WTC11 (cell line): Measurements from ENCODE around the gene SLC8A2. TPM values are rescaled to one million over a fixed set of nuclear protein-coding genes. Genes with fewer than 3 reads are reported as not detected.

Experiments used
- ATAC-seq: fragments of 200-7000 bp; cut with Tn5 transposase; 2 replicates; pipeline ENCODE4 v1.10.0; 2021; ENCODE audit warnings: mild to moderate bottlenecking, moderate library complexity
- CTCF ChIA-PET: fragments of 300-600 bp; sonication (Branson Sonifier 250); formaldehyde crosslinking; loops from one replicate; lab custom pipeline; 2021; ENCODE audit warnings: antibody characterized with exemption; lab: Charles Lee
- POLR2A ChIA-PET: fragments of 350-600 bp; sonication (Branson Sonifier 250); formaldehyde crosslinking; loops from one replicate; lab custom pipeline; 2021; ENCODE audit warnings: antibody characterized with exemption; lab: Charles Lee
- DNase-seq: peaks from one replicate; pipeline ENCODE4 v3.0.0; 2021; ENCODE audit warnings: low spot score
- H3K27ac Mint-ChIP-seq: 2 replicates; pipeline ENCODE4 v1.8.0; 2021; ENCODE audit warnings: mixed read lengths
- H3K27me3 Mint-ChIP-seq: 2 replicates; pipeline ENCODE4 v1.8.0; 2021; ENCODE audit warnings: low read depth, mild to moderate bottlenecking, moderate library complexity, mixed read lengths
- H3K36me3 Mint-ChIP-seq: 2 replicates; pipeline ENCODE4 v1.8.0; 2021; ENCODE audit warnings: mixed read lengths
- H3K4me1 Mint-ChIP-seq: 2 replicates; pipeline ENCODE4 v1.8.0; 2022; ENCODE audit warnings: mixed read lengths
- H3K4me3 Mint-ChIP-seq: 2 replicates; pipeline ENCODE4 v1.8.0; 2021; ENCODE audit warnings: mild to moderate bottlenecking, moderate library complexity, mixed read lengths
- H3K9me3 Mint-ChIP-seq: 2 replicates; pipeline ENCODE4 v1.8.0; 2021; ENCODE audit warnings: mixed read lengths
- ATF1 ChIP-seq: sonication (generic); formaldehyde crosslinking; IDR thresholded peaks from 2 replicates; pipeline ENCODE4 v1.8.1; 2023; ENCODE audit warnings: mild to moderate bottlenecking, moderate library complexity, missing genetic modification reagents
- ELF4 ChIP-seq: sonication (generic); formaldehyde crosslinking; IDR thresholded peaks from 2 replicates; pipeline ENCODE4 v1.8.1; 2022; ENCODE audit warnings: low read depth, mild to moderate bottlenecking, moderate library complexity, missing genetic modification reagents
- FOXJ3 ChIP-seq: sonication (generic); formaldehyde crosslinking; IDR thresholded peaks from 2 replicates; pipeline ENCODE4 v1.9.0; 2021; ENCODE audit warnings: missing genetic modification reagents, mild to moderate bottlenecking, borderline replicate concordance
- FOXP1 ChIP-seq: sonication (generic); formaldehyde crosslinking; IDR thresholded peaks from 2 replicates; pipeline ENCODE4 v1.8.0; 2022; ENCODE audit warnings: missing genetic modification reagents, mild to moderate bottlenecking, moderate library complexity, borderline replicate concordance
- GABPB1 ChIP-seq: sonication (generic); formaldehyde crosslinking; IDR thresholded peaks from 2 replicates; pipeline ENCODE4 v1.8.1; 2023; ENCODE audit warnings: mild to moderate bottlenecking, missing genetic modification reagents
- HMGA2 ChIP-seq: fragments of 250-450 bp; sonication (Bioruptor Pico); IDR thresholded peaks from 2 replicates; pipeline ENCODE4 v1.4.0; 2021; ENCODE audit warnings: mild to moderate bottlenecking, moderate library complexity
- IRF2 ChIP-seq: sonication (generic); formaldehyde crosslinking; IDR thresholded peaks from 2 replicates; pipeline ENCODE4 v1.8.0; 2022; ENCODE audit warnings: low read depth, missing genetic modification reagents, borderline replicate concordance
- MYBL2 ChIP-seq: sonication (generic); formaldehyde crosslinking; IDR thresholded peaks from 2 replicates; pipeline ENCODE4 v1.8.1; 2023; ENCODE audit warnings: mild to moderate bottlenecking, moderate library complexity, missing genetic modification reagents
- NFATC4 ChIP-seq: fragments of 250-450 bp; sonication (Bioruptor Pico); IDR thresholded peaks from 2 replicates; pipeline ENCODE4 v1.9.0; 2021; ENCODE audit warnings: mild to moderate bottlenecking
- RORB ChIP-seq: fragments of 250-450 bp; sonication (Bioruptor Pico); IDR thresholded peaks from 2 replicates; pipeline ENCODE4 v1.9.0; 2021; ENCODE audit warnings: mild to moderate bottlenecking
- SMAD4 ChIP-seq: sonication (generic); formaldehyde crosslinking; IDR thresholded peaks from 2 replicates; pipeline ENCODE4 v1.8.0; 2022; ENCODE audit warnings: mild to moderate bottlenecking, missing genetic modification reagents
- SP1 ChIP-seq: sonication (generic); formaldehyde crosslinking; conservative IDR thresholded peaks from 2 replicates; pipeline ENCODE4 v1.8.1; 2022; ENCODE audit warnings: missing genetic modification reagents
- ZBTB21 ChIP-seq: sonication (generic); formaldehyde crosslinking; IDR thresholded peaks from 2 replicates; pipeline ENCODE4 v1.8.1; 2023; ENCODE audit warnings: mild to moderate bottlenecking, missing genetic modification reagents, borderline replicate concordance
- ZNF121 ChIP-seq: sonication (generic); formaldehyde crosslinking; IDR thresholded peaks from 2 replicates; pipeline ENCODE4 v1.8.0; 2023; ENCODE audit warnings: missing genetic modification reagents
- ZNF416 ChIP-seq: fragments of 250-450 bp; sonication (Bioruptor Pico); IDR thresholded peaks from 2 replicates; pipeline ENCODE4 v1.9.0; 2021; ENCODE audit warnings: mild to moderate bottlenecking, inconsistent platforms
- total RNA-seq: library from RNA; stranded (reverse); gene quantifications from 3 replicates; pipeline ENCODE4 v1.2.3, GENCODE V29; 2021
- TF ChIP-seq, protein P1 (sequence below): sonication (generic); formaldehyde crosslinking; IDR thresholded peaks from 2 replicates; pipeline ENCODE4 v1.8.1; 2023; ENCODE audit warnings: mild to moderate bottlenecking, missing genetic modification reagents
- TF ChIP-seq, protein P2 (sequence below): sonication (generic); formaldehyde crosslinking; IDR thresholded peaks from 2 replicates; pipeline ENCODE4 v1.8.0; 2022; ENCODE audit warnings: mild to moderate bottlenecking, missing genetic modification reagents
- TF ChIP-seq, protein P3 (sequence below): sonication (generic); formaldehyde crosslinking; conservative IDR thresholded peaks from 2 replicates; pipeline ENCODE4 v1.8.1; 2022; ENCODE audit warnings: mild to moderate bottlenecking, missing genetic modification reagents
- TF ChIP-seq, protein P4 (sequence below): sonication (generic); formaldehyde crosslinking; IDR thresholded peaks from 2 replicates; pipeline ENCODE4 v1.8.1; 2023; ENCODE audit warnings: mild to moderate bottlenecking, missing genetic modification reagents, borderline replicate concordance

SLC8A2 gene
- total RNA-seq, 1 experiment from 2014 or later = 6.5 TPM

DNA sequence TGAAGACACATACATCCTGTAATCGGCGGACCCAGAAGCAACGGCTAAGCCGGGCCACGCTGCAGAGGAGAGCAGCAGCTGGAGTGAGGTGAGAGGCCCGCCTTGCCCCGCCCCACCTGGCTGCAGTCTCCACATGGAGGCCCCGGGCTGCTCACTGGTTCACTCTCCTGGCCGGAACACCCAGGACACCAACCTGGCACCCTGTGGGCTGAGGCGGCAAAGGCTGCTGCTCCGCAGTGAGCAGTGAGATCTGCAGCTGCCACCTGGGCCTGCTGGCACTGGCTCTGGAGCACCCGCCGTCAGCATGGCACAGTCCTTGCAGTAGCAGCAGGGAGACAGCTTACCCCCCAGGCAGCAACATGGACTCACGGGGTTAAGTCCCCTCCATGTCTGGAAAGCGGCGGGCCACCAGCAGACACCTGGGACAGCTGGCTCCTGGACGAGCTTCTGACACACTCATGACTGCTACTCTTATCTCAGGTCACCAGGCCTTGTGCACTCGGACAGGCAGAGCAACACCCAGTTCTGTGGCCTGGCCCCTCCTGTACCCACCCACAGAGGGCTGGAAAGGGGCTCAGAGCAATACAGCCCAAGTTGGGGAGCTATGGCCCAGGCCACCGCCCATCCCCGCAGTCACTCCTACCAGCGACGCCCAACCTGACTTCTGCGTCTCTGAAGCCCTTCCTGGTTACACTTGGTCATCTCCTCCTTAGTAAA is 25.5 kb upstream of the SLC8A2 start:
- no peak overlapping the region for H3K4me3 Mint-ChIP-seq
- POLR2A ChIA-PET = no interaction called here
- no peak for TF ChIP-seq ELF4 (CRISPR knock-in tag)
- no peak for TF ChIP-seq FOXJ3 (CRISPR knock-in tag)
- TF ChIP-seq ZBTB21 = no peak
- TF ChIP-seq SP1 (CRISPR knock-in tag) = no peak
- TF ChIP-seq, protein P1, sequence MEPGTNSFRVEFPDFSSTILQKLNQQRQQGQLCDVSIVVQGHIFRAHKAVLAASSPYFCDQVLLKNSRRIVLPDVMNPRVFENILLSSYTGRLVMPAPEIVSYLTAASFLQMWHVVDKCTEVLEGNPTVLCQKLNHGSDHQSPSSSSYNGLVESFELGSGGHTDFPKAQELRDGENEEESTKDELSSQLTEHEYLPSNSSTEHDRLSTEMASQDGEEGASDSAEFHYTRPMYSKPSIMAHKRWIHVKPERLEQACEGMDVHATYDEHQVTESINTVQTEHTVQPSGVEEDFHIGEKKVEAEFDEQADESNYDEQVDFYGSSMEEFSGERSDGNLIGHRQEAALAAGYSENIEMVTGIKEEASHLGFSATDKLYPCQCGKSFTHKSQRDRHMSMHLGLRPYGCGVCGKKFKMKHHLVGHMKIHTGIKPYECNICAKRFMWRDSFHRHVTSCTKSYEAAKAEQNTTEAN = no peak
- TF ChIP-seq, all 79 proteins: peak for 0
- Mint-ChIP-seq H3K36me3 (0 out of 2 replicates have a peak, but pooled peaks cover 3% of the 10 kb centered on the region), H3K27ac (no peak overlapping the region), H3K4me1 (peaks cover 16% of the 10 kb centered on the region), H3K27me3 (no peaks in the 10 kb centered on the region), H3K9me3 (no peaks in the 10 kb centered on the region)
- no peak for DNase-seq
- ATAC-seq = no peak
- CTCF ChIA-PET = interaction anchor here (1.2 to 3.5 kb wide), 3 partner anchors 13 to 216 kb away, joined by 4 to 13 read pairs (median 6); partner anchors contain the start of genes EHD2 and KPTN

- Mint-ChIP-seq H3K9me3 (no peaks in the 10 kb centered on the region), H3K4me3 (no peak overlapping the region), H3K27me3 (no peaks in the 10 kb centered on the region), H3K4me1 (peaks cover 17% of the 10 kb centered on the region), H3K36me3 (0 out of 2 replicates have a peak, but pooled peaks cover 3% of the 10 kb centered on the region), H3K27ac (no peak overlapping the region)
- ATAC-seq (no peak), DNase-seq (no peak)
- POLR2A ChIA-PET = no interaction called here
- TF ChIP-seq MYBL2 (no peak), ZNF416 (CRISPR knock-in tag) (no peak), ZBTB21 (no peak), SMAD4 (CRISPR knock-in tag) (no peak), ATF1 (CRISPR knock-in tag) (no peak), ZNF121 (CRISPR knock-in tag) (no peak), FOXP1 (CRISPR knock-in tag) (no peak), GABPB1 (CRISPR knock-in tag) (no peak), HMGA2 (no peak), NFATC4 (no peak), RORB (CRISPR knock-in tag) (no peak), IRF2 (CRISPR knock-in tag) (no peak)
- TF ChIP-seq, protein P2, sequence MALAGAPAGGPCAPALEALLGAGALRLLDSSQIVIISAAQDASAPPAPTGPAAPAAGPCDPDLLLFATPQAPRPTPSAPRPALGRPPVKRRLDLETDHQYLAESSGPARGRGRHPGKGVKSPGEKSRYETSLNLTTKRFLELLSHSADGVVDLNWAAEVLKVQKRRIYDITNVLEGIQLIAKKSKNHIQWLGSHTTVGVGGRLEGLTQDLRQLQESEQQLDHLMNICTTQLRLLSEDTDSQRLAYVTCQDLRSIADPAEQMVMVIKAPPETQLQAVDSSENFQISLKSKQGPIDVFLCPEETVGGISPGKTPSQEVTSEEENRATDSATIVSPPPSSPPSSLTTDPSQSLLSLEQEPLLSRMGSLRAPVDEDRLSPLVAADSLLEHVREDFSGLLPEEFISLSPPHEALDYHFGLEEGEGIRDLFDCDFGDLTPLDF (CRISPR knock-in tag) = no peak
- TF ChIP-seq, protein P3, sequence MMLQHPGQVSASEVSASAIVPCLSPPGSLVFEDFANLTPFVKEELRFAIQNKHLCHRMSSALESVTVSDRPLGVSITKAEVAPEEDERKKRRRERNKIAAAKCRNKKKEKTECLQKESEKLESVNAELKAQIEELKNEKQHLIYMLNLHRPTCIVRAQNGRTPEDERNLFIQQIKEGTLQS (CRISPR knock-in tag) = no peak
- TF ChIP-seq, protein P4, sequence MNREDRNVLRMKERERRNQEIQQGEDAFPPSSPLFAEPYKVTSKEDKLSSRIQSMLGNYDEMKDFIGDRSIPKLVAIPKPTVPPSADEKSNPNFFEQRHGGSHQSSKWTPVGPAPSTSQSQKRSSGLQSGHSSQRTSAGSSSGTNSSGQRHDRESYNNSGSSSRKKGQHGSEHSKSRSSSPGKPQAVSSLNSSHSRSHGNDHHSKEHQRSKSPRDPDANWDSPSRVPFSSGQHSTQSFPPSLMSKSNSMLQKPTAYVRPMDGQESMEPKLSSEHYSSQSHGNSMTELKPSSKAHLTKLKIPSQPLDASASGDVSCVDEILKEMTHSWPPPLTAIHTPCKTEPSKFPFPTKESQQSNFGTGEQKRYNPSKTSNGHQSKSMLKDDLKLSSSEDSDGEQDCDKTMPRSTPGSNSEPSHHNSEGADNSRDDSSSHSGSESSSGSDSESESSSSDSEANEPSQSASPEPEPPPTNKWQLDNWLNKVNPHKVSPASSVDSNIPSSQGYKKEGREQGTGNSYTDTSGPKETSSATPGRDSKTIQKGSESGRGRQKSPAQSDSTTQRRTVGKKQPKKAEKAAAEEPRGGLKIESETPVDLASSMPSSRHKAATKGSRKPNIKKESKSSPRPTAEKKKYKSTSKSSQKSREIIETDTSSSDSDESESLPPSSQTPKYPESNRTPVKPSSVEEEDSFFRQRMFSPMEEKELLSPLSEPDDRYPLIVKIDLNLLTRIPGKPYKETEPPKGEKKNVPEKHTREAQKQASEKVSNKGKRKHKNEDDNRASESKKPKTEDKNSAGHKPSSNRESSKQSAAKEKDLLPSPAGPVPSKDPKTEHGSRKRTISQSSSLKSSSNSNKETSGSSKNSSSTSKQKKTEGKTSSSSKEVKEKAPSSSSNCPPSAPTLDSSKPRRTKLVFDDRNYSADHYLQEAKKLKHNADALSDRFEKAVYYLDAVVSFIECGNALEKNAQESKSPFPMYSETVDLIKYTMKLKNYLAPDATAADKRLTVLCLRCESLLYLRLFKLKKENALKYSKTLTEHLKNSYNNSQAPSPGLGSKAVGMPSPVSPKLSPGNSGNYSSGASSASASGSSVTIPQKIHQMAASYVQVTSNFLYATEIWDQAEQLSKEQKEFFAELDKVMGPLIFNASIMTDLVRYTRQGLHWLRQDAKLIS (CRISPR knock-in tag) = no peak
- TF ChIP-seq, protein P1 = no peak
- CTCF ChIA-PET = interaction anchor here (0.7 to 3.5 kb wide), 7 partner anchors 11 to 218 kb away, joined by 3 to 13 read pairs (median 4); partner anchors contain the start of genes EHD2 and KPTN
Measured at GRCh38 chr19:47495478-47496372, 24.0 kb upstream of the SLC8A2 start.
